ENCODE data around the gene PLA2R1.

Gene PLA2R1

GRCh38 chr2:160028431-160029269 lies 33.8 kb downstream of the PLA2R1 start:
- no peak for DNase-seq

GRCh38 chr2:160022162-160022561 lies 40.3 kb downstream of the PLA2R1 start:
- DNase-seq = no peak

- no peak for DNase-seq
Observed at GRCh38 chr2:160019374-160020090, 42.9 kb downstream of the PLA2R1 start.

DNA sequence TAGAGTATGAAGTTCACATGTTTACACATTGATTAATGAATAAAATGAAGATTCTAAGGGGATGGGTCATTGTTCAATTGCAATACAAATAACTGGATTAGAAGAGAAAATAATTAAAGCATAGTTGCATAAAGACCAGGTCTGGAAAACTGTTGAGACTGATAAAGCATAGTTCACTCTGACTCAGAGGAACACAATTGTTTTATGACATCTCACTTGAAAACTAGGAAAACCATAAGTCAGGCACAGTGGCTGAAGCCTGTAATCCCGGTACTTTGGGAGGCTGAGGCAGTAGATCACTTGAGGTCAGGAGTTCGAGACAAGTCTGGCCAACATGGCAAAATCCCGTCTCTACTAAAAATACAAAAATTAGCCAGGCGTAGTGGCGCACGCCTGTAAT lies 46.7 kb downstream of the PLA2R1 start:
- DNase-seq = no peak

GRCh38 chr2:160014227-160014626 lies 48.2 kb downstream of the PLA2R1 start:
- DNase-seq = no peak

DNA sequence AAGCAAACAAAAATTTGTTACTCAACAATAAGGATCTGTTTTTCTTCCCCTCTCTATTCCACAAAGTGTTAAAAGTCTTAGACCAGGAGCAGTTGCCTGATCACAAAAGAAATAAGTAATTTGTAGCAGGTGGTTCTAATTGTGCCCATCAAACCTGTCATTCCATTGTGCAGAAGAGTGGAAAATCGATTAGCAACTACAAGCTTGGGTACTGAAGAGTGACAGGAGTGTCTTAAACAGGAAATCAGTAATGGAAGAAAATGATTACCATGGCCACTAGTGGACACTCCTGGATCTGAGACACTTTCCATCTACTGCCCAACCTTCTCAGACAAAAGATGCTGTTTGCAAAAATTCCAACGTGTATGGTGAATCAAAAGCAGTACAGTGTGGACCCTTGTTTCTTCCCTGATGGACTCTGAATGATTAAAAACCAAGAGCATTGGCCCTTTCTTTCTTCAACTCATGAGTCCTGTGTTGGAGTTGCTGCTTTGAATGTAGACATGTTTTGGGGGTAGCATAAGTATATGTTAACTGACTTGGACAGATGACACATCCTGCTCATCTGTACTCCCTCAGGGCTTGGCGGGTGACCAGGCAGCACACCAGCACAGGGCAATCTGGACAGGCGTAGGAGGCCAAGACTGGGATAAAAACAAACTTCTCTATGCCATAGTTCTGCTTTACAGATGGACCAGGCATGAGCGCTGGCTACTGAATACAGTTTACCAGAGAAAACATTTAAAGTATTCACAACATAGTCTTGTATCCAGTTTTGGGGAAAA lies 51.9 kb downstream of the PLA2R1 start:
- no peak for DNase-seq

GRCh38 chr2:160007111-160007510 lies 55.3 kb downstream of the PLA2R1 start:
- no peak for DNase-seq

GRCh38 chr2:160006475-160006874 lies 55.9 kb downstream of the PLA2R1 start:
- no peak for DNase-seq

GRCh38 chr2:160005908-160006307 lies 56.5 kb downstream of the PLA2R1 start:
- no peak for DNase-seq

GRCh38 chr2:160005476-160005875 lies 56.9 kb downstream of the PLA2R1 start:
- DNase-seq = no peak

DNA sequence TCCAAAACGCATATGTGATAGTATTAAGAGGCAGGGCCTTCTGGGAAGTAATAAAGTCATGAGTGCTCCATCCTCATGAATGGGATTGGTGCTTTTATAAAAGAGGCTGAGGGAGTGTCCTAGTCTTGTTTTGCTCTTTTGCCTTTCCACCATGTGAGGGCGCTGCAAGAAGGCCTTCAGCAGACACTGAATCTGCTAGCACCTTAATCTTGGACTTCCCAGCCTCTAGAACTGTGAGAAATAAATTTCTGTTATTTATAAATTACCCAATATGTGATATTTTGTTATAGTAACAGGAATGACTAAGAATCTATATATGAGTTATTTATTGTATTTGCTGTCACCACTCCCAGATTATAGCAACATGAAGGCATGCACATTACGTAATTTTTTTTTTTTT lies 63.5 kb downstream of the PLA2R1 start:
- no peak for DNase-seq

DNA sequence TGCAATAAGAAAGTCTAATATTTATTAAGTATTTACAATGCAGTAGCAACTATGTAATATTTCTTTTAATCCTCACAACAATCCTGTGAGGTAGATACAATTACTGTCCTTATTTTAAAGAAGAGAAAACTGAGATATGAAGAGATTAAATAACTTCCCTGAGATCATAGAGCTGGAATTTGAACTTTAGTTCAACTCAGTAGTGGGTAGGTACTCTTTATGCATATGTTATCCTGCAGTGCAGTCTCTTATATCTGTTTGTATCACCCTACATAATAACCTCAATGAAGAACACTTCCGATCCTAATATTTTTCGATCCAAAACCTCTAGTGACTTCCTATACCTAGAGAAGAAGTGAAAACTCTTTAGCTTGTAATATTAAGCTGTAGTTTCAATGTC lies 64.2 kb downstream of the PLA2R1 start:
- no peak for DNase-seq

GRCh38 chr2:159996792-159997546 lies 65.4 kb downstream of the PLA2R1 start:
- DNase-seq = no peak

DNA sequence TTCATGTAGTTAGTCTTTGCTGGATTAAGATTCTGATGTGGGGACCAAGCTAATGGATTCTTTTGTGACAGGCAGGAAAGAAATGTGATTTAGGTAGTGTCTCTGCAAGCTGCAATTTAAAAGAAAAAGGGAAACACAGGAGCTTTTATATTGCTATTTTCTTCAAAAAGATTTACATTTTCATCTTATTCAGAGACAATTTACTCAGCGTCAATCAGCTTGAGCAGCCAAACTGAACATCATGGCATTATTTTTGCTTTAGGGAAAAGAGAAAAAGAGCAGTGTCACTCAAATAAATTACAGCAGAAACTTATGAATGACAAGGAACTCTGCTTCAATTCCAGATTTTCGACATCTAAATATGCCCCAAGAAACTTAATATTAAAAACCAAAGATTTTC lies 67.4 kb downstream of the PLA2R1 start:
- DNase-seq = no peak

DNA sequence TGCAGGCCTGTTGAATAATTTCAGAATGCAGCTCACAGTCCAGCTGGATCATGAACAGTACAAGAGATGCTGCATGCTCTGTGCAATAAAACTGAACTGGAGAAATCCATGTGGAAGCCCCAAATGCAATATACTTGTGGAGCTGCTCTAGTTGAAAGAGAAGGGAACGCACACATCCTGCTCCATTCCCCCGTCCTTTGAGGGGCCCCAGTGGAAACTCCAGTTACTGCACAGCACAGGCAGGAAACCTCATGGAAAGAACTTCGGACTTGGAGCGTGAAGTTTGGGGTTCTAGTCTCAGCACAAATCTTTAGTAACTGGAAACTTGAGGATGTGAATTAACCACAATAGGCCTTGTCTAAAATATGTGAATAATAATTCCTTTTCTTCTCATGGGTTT lies 73.2 kb downstream of the PLA2R1 start:
- DNase-seq = no peak

DNA sequence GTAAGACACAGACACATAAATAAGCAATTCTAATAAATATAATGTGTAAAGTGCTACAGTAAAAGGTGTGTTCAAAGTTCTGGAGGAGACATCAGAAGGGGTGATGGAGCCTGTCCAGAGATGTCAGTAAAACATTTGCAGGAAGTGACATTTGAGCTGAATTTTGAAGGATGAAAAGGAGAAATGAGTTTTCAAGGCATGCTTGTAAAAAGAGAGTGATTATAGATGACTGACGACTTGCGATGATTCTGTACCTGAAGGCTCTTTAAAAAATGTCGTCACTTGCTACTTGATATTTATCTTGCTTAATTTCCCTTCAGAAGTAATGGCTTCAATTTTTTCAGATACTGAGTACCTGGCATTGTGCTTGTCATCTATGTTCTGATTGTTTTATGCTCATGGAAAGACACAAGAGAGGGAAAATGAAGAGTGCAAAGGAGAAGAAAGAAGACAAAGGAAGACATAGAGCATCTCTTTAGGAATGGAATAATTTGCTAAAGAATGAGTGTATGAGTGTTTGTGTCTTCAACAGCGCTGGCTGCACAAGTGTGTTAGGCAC lies 73.9 kb downstream of the PLA2R1 start:
- no peak for DNase-seq

DNA sequence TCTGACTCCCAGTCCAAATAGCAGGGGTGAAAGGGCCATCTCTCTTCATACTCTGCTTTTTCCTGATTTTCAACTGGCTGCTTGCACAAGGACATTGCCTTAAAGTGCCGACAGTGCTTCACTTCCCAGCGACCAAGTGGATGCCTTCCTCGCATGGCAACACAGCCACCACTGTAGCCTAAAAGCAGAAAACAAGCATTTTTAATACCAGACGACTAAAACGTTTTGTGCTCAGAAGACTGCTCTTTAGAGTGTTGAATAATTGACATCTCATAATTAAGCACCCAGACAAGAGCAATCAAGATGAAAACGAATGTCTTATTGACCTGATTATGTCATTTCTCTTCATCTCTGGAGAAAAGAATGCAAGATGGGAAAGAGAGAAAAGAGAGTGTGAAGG lies 75.2 kb downstream of the PLA2R1 start:
- DNase-seq = no peak

- DNase-seq = no peak
Observed at GRCh38 chr2:159985656-159986055, 76.8 kb downstream of the PLA2R1 start.

DNA sequence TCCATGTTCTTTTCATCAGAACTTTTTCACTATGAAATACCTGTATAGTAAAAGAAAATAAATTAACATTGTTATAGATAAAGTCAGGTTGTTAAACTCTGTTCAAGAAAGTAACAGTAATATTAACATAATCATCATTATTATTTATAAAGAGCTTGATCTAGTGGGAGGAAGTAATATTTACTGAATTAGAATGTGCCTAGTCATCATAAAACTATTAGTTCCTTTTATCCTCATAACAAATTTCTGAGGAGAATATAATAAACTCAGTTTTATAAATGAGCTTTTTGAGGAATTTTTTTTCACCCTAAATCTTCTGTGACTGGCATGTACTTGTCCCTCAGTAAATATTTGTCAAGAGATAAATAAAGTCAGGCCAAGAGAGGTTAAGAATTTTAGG lies 78.4 kb downstream of the PLA2R1 start:
- DNase-seq = no peak

DNA sequence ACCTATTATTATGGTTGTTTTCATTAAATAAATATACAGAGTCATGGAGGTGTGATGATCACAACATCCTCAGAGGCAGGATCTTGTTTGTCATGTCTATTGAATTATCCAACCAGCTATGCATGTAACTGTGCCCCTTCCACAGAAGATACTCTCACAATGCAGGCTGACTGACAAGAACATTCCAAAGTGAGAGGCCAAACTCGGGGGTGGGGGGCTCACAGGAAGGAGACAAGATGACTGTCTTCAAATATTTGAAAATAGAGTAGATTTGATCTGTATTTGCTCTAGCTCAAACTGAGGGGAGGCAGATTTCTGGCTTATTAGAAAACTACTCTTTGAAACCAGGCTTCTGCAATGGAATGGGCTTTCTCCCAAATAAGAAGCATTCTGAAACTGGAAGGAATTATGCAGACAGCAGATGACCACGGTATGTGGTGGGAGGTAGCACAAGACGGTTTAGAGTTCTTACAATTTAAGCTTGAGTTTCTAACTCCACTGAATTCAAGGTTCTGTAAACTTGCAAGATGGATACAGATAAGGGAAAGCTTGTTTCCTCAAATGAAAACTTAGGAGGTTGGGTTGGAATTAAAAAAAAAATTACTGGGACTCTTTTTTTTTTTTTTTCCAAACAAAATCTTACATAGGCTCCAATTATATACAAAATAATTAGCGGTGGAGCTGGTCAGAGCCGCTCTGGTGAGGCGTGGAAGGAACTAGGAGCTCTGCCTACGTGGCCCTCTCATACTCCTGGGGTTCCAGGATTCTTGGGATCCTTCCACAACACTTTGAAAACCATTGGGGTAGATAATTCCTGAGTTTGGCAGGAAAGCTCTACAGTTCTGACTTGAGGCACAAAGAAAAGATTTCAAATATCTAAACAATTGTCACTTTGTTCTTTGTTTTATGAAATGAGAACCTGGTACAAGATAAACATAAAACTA lies 79.3 kb downstream of the PLA2R1 start:
- DNase-seq = no peak

DNA sequence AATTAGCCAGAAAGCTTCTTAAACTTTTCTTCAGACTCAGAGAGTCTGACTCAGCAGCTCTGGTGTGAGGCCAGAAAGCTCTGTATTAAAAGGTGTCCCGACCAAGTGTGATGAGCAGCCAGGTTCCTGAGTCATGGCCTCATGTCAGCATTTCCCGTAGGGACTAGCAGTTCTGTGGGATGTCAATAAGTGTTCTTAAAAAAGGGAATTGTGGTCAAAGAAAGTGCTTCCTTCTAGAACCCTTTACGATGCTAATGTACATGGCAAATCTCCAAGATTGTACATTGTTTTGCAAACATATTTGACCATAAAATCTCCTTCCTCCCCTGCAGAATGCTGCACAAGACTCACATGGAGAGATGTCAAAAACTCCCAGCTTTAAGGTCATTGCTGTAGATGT lies 80.1 kb downstream of the PLA2R1 start:
- no peak for DNase-seq
